ENCODE data around the gene SDHAF3.

GRCh38 chr7:97133159-97133558 is 15.7 kb downstream of the SDHAF3 start:
- TF ChIP-seq CTCF (IDR thresholded peaks at IDR 0.05; ENCODE audit: insufficient read depth, low read length, poor library complexity, severe bottlenecking), result no peak
- no peak for TF ChIP-seq EZH2phosphoT487 (conservative IDR thresholded peaks at IDR 0.05; ENCODE audit: low read length)
